Upper lobe of left lung (tissue), 6 donors: ENCODE results near the gene CDC42. TPM values are rescaled to one million over a fixed set of nuclear protein-coding genes. Genes with fewer than 3 reads are reported as not detected.
A peak's percentile ranks its signal among the peaks of the same experiment; 100 is the strongest.

Source experiments
- ATAC-seq, 2 donors: fragments of 200-7000 bp; cut with Tn5 transposase; one replicate each; pipeline ENCODE4 v1.9.1; 2022; ENCODE audit warnings: mild to moderate bottlenecking in 2 of 2, moderate library complexity in 2 of 2; ENCODE audit not compliant: low FRiP score in 2 of 2
- DNase-seq, 2 donors: peaks; one replicate each; pipeline ENCODE4 v3.0.0-alpha.2; 2019 to 2020
- H3K27ac ChIP-seq, 4 donors: fragments of 200-600 bp; sonication (generic); one replicate each; pipeline ENCODE4 v1.5.1; 2016 to 2019
- H3K27me3 ChIP-seq, 4 donors: fragments of 200-600 bp; sonication (generic); one replicate each; pipeline ENCODE4 v1.5.1; 2017 to 2019
- H3K36me3 ChIP-seq, 4 donors: fragments of 200-600 bp; sonication (generic); one replicate each; pipeline ENCODE4 v1.5.1; 2016 to 2019
- H3K4me1 ChIP-seq, 4 donors: fragments of 200-600 bp; sonication (generic); one replicate each; pipeline ENCODE4 v1.5.1; 2018 to 2019
- H3K4me3 ChIP-seq, 4 donors: fragments of 200-600 bp; sonication (generic); one replicate each; pipeline ENCODE4 v1.5.1; 2017 to 2019; ENCODE audit warnings: mild to moderate bottlenecking in 2 of 4, moderate library complexity in 1 of 4
- H3K9me3 ChIP-seq, 4 donors: fragments of 200-600 bp; sonication (generic); one replicate each; pipeline ENCODE4 v1.5.1; 2018 to 2019
- EP300 ChIP-seq, 4 donors: sonication (generic); formaldehyde crosslinking; IDR thresholded peaks; one replicate each; pipeline ENCODE4 v1.5.1; 2017; ENCODE audit warnings: antibody characterized with exemption in 4 of 4, control low read depth in 2 of 4
- POLR2A ChIP-seq, 4 donors: fragments of 450-650 bp; IDR thresholded peaks; one replicate each; pipeline ENCODE4 v1.5.1; 2016 to 2017; ENCODE audit warnings: antibody characterized with exemption in 4 of 4, mild to moderate bottlenecking in 2 of 4
- POLR2AphosphoS5 ChIP-seq, 2 donors: sonication (generic); formaldehyde crosslinking; IDR thresholded peaks; one replicate each; pipeline ENCODE4 v1.5.1; 2017; ENCODE audit warnings: antibody characterized with exemption in 2 of 2
- WGBS, 2 donors: methylation state at CpG; one replicate each; pipeline ENCODE4 v1.1.5; 2017 to 2018; 5-methylcytosine and 5-hydroxymethylcytosine counted together
- total RNA-seq, 6 donors: library from RNA; depleted of rRNA in 4 of 6; stranded (reverse); fragments of >200 nt in 4 of 6; gene quantifications; one replicate each; pipeline versions ENCODE4 v1.1.0 to v1.2.1, GENCODE V29; 2016 to 2021
- TF ChIP-seq, protein P1 (sequence below), 6 experiments: fragments of 450-650 bp in 4 of 6; fragments of 200-600 bp in 2 of 6; sonication (generic) in 2 of 6; IDR thresholded peaks; one replicate each; pipeline ENCODE4 v1.5.1; 2016 to 2019; ENCODE audit warnings: antibody characterized with exemption in 6 of 6
- donor health status: DM: no; HTN: no; CAD: no; lungs with moderate emphysema.
- donor health status: DM: no; HTN: yes; CAD: no; lungs with severe emphysema.

Gene CDC42
- total RNA-seq, 6 donors from 2014 or later = 24.1 to 248 (median 213) TPM

DNA sequence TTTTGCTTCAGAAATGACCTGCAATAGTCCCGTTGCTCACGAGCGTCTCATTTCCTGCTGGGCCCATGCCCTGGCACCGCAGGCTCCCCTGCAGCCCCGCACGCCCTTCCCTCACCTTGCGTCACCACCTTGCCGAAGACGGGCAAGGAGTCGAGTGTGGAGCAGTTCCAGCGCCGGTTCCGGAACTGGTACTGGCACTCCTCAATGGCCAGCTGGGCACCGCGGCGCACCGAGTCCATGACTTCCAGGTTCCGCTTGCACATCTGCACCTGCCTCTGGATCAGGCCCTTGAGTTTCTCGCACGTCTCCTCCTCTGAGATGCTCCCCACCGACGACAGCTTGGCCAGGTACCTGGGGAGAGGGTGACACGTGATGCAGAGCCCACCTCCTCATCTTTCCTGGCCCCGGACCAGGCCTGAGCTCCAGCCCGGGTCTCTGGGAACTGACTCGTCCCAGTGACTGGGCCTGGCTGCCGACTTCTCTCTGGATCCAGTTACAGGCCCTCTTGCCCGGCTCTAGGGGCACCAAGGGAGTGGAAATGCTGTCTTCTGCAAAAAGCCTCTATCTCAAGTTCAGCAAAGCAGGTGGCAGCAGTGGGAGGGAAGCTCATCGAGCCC, 77.1 kb downstream of the CDC42 start:
- ATAC-seq (no peak), DNase-seq (peak in 1 of 2 donors; percentile 72)
- no peaks in the 10 kb centered on the region for H3K9me3 ChIP-seq
- no peak overlapping the region for H3K27ac ChIP-seq
- WGBS, 2 donors = 91 to 94% methylated on average over 24 to 28 of the region's 29 CpGs
- H3K27me3 ChIP-seq = no peaks in the 10 kb centered on the region
- no peaks in the 10 kb centered on the region for H3K36me3 ChIP-seq
- peaks cover 0 to 15% (median 5%) of the 10 kb centered on the region in 4 donors for H3K4me1 ChIP-seq
- TF ChIP-seq POLR2AphosphoS5 (IDR thresholded peaks at IDR 0.05) (no peak), EP300 (IDR thresholded peaks at IDR 0.05) (no peak), POLR2A (IDR thresholded peaks at IDR 0.05) (no peak)
- TF ChIP-seq, protein P1, sequence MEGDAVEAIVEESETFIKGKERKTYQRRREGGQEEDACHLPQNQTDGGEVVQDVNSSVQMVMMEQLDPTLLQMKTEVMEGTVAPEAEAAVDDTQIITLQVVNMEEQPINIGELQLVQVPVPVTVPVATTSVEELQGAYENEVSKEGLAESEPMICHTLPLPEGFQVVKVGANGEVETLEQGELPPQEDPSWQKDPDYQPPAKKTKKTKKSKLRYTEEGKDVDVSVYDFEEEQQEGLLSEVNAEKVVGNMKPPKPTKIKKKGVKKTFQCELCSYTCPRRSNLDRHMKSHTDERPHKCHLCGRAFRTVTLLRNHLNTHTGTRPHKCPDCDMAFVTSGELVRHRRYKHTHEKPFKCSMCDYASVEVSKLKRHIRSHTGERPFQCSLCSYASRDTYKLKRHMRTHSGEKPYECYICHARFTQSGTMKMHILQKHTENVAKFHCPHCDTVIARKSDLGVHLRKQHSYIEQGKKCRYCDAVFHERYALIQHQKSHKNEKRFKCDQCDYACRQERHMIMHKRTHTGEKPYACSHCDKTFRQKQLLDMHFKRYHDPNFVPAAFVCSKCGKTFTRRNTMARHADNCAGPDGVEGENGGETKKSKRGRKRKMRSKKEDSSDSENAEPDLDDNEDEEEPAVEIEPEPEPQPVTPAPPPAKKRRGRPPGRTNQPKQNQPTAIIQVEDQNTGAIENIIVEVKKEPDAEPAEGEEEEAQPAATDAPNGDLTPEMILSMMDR (IDR thresholded peaks at IDR 0.05) = no peak
- H3K4me3 ChIP-seq = no peak overlapping the region

DNA sequence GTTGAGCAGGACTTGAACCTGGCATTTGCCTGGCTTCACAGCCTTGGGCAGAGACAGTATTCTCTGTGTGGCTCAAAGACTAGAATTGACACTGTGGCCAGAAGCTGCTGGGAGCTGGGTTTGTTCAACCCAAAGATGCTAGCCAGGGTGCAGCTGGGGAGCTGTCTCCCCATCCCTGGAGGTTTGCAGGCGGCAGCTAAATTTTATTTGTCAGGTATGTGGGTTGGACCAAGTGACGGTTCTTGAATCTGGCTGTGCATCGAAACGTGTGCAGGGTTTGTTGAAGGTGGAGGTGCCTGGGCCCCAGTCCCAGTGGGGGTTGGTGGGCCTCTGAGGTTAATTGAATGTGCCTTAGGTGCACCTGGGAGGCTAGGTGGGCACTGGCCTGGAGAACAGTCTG, 78.6 kb downstream of the CDC42 start:
- TF ChIP-seq POLR2A (IDR thresholded peaks at IDR 0.05) (no peak), EP300 (IDR thresholded peaks at IDR 0.05) (no peak), POLR2AphosphoS5 (IDR thresholded peaks at IDR 0.05) (no peak)
- Histone ChIP-seq H3K4me1 (peaks cover 0 to 15% (median 5%) of the 10 kb centered on the region in 4 donors), H3K9me3 (no peaks in the 10 kb centered on the region), H3K4me3 (no peak overlapping the region), H3K36me3 (no peaks in the 10 kb centered on the region), H3K27ac (no peak overlapping the region), H3K27me3 (no peaks in the 10 kb centered on the region)
- DNase-seq = no peak
- no peak for ATAC-seq
- 88 to 92% methylated on average over 4 of the region's 4 CpGs for WGBS, 2 donors

- DNase-seq = peak; percentile 56 to 87
- 18 to 20% methylated on average over 2 to 10 of the region's 10 CpGs for WGBS, 2 donors
- Histone ChIP-seq H3K36me3 (no peaks in the 10 kb centered on the region), H3K4me3 (no peak overlapping the region), H3K27me3 (no peaks in the 10 kb centered on the region), H3K4me1 (peaks cover 0 to 15% (median 5%) of the 10 kb centered on the region in 4 donors), H3K9me3 (no peaks in the 10 kb centered on the region), H3K27ac (no peak overlapping the region)
- no peak for ATAC-seq
- TF ChIP-seq, protein P1 (IDR thresholded peaks at IDR 0.05) = peak; percentile 61 to 89 (median 78)
- TF ChIP-seq POLR2A (IDR thresholded peaks at IDR 0.05) = no peak
These were observed 79.5 kb downstream of the CDC42 start for GRCh38 chr1:22131875-22132486.

- Histone ChIP-seq H3K4me1 (peaks cover 0 to 15% (median 5%) of the 10 kb centered on the region in 4 donors), H3K9me3 (no peaks in the 10 kb centered on the region), H3K36me3 (no peaks in the 10 kb centered on the region), H3K4me3 (no peak overlapping the region), H3K27ac (no peak overlapping the region), H3K27me3 (no peaks in the 10 kb centered on the region)
- DNase-seq (no peak), ATAC-seq (no peak)
- no peak for TF ChIP-seq POLR2A (IDR thresholded peaks at IDR 0.05)
- TF ChIP-seq, protein P1 (IDR thresholded peaks at IDR 0.05) = no peak
- 66 to 82% methylated on average over 7 to 15 of the region's 15 CpGs for WGBS, 2 donors
These were observed 80.2 kb downstream of the CDC42 start for GRCh38 chr1:22132517-22133235.

DNA sequence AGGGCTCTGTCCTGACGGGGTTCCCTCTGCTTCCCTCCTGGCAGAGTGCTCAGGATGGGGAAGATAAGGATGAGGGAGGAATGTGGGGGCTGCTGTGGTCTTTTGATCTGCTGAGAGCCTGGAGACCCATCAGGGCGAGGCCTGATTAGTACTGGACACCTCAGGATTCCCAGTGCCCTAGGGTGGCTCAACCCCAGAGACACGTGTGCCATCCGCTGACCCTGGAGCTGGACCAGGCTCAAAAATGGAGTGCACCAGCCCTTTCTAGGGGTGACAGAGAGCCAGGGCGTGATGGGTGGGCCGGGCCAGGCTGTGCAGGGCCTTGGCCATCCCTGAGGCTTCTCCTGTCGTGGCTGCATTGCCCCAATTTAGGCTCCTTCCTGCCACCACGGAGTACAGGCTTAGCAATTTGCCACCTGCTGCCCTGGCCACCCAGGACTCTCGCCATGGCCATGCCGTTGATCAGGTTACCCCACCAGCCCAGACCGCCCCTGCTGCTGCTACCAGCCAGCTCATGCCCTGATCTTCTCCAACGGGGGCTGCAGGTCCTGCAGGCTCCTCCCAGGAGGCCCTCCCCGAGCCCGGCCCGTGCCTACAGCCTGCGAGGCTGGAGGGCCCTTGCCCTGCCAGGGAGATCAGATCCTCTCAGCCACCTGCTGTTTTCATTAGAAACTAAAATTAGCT, 80.9 kb downstream of the CDC42 start:
- no peak for ATAC-seq
- WGBS, 2 donors = 66 to 86% methylated on average over 5 to 16 of the region's 16 CpGs
- TF ChIP-seq POLR2A (IDR thresholded peaks at IDR 0.05) = no peak
- TF ChIP-seq, protein P1 (IDR thresholded peaks at IDR 0.05) = no peak
- TF ChIP-seq EP300 (IDR thresholded peaks at IDR 0.05) = no peak
- no peak for TF ChIP-seq POLR2AphosphoS5 (IDR thresholded peaks at IDR 0.05)

More for the DNA sequence above, 80.9 kb downstream of the CDC42 start:
- no peaks in the 10 kb centered on the region for H3K9me3 ChIP-seq
- H3K4me3 ChIP-seq = no peak overlapping the region
- no peaks in the 10 kb centered on the region for H3K27me3 ChIP-seq
- DNase-seq = peak in 1 of 2 donors; percentile 77
- H3K27ac ChIP-seq = no peak overlapping the region
- H3K36me3 ChIP-seq = no peaks in the 10 kb centered on the region
- H3K4me1 ChIP-seq = peaks cover 0 to 15% (median 5%) of the 10 kb centered on the region in 4 donors
